ENCODE measurements around the gene NFX1. TPM values are rescaled to one million over a fixed set of nuclear protein-coding genes. Genes with fewer than 3 reads are reported as not detected.

NFX1 gene
- total and polyA plus RNA-seq, 9 donors = 18.5 to 44.5 (median 34.3) TPM

GRCh38 chr9:33366979-33367480 lies 76.7 kb downstream of the NFX1 start:
- Histone ChIP-seq H3K27me3 (no peaks in the 10 kb centered on the region), H3K27ac (no peak overlapping the region), H3K4me3 (no peak overlapping the region), H3K4me1 (ENCODE audit: insufficient read depth) (no peaks in the 10 kb centered on the region), H3K9me3 (no peaks in the 10 kb centered on the region), H3K36me3 (no peaks in the 10 kb centered on the region)
- TF ChIP-seq POLR2A (IDR thresholded peaks at IDR 0.05) = no peak
- intact Hi-C loops (cut with DNase I) = no loop called here
- 77 to 95% (median 89%) methylated on average over 2 of the region's 2 CpGs for WGBS, 3 donors
- no peak for DNase-seq

- no peak for TF ChIP-seq EP300 (IDR thresholded peaks at IDR 0.05)
- TF ChIP-seq CTCF (IDR thresholded peaks at IDR 0.05) = no peak
- no peak for TF ChIP-seq POLR2A (IDR thresholded peaks at IDR 0.05)
- DNase-seq = no peak
- Histone ChIP-seq H3K27ac (no peak overlapping the region), H3K36me3 (no peaks in the 10 kb centered on the region), H3K4me3 (no peak overlapping the region), H3K27me3 (no peaks in the 10 kb centered on the region), H3K4me1 (ENCODE audit: insufficient read depth) (peaks cover 12% of the 10 kb centered on the region), H3K9me3 (no peaks in the 10 kb centered on the region)
- WGBS, 3 donors = 73 to 82% (median 77%) methylated on average over 4 of the region's 4 CpGs
- intact Hi-C loops (cut with DNase I) = loop anchor here in 3 of 4 donors (2.0 to 10.0 kb wide), 4 partner anchors 44 to 94 kb away; no protein-coding TSS in a partner anchor
Observed at GRCh38 chr9:33372900-33373299, 82.6 kb downstream of the NFX1 start.

- Histone ChIP-seq H3K36me3 (no peaks in the 10 kb centered on the region), H3K4me3 (no peak overlapping the region), H3K27me3 (no peaks in the 10 kb centered on the region), H3K27ac (no peak overlapping the region), H3K4me1 (ENCODE audit: insufficient read depth) (peaks cover 12% of the 10 kb centered on the region), H3K9me3 (no peaks in the 10 kb centered on the region)
- 84 to 89% (median 87%) methylated on average over 9 of the region's 9 CpGs for WGBS, 3 donors
- intact Hi-C loops (cut with DNase I) = loop anchor here in 3 of 4 donors (2.0 to 10.0 kb wide), 4 partner anchors 43 to 93 kb away; no protein-coding TSS in a partner anchor
- TF ChIP-seq CTCF (IDR thresholded peaks at IDR 0.05) (no peak), POLR2A (IDR thresholded peaks at IDR 0.05) (no peak), EP300 (IDR thresholded peaks at IDR 0.05) (no peak)
- no peak for DNase-seq
Observed at GRCh38 chr9:33374190-33374589, 83.9 kb downstream of the NFX1 start.

GRCh38 chr9:33374634-33375237 lies 84.4 kb downstream of the NFX1 start:
- WGBS, 3 donors = 34 to 47% (median 40%) methylated on average over 6 of the region's 6 CpGs
- intact Hi-C loops (cut with DNase I) = loop anchor here in 3 of 4 donors (2.0 to 10.0 kb wide), 4 partner anchors 43 to 93 kb away; no protein-coding TSS in a partner anchor
- H3K4me3 ChIP-seq = no peak overlapping the region
- H3K4me1 ChIP-seq (ENCODE audit: insufficient read depth) = peaks cover 12% of the 10 kb centered on the region
- TF ChIP-seq CTCF (IDR thresholded peaks at IDR 0.05) (peak; percentile 74 to 92 (median 84)), EP300 (IDR thresholded peaks at IDR 0.05) (no peak)
- H3K36me3 ChIP-seq = no peaks in the 10 kb centered on the region
- peak; percentile 73 to 87 (median 75) for DNase-seq
- no peaks in the 10 kb centered on the region for H3K27me3 ChIP-seq
- H3K27ac ChIP-seq = no peak overlapping the region
- no peaks in the 10 kb centered on the region for H3K9me3 ChIP-seq

GRCh38 chr9:33375238-33375840 lies 85.0 kb downstream of the NFX1 start:
- WGBS, 3 donors = 58 to 66% (median 63%) methylated on average over 15 of the region's 15 CpGs
- peak overlapping the region in 1 of 2 donors; percentile 61 for H3K27ac ChIP-seq
- H3K9me3 ChIP-seq = no peaks in the 10 kb centered on the region
- no peaks in the 10 kb centered on the region for H3K27me3 ChIP-seq
- no peak for DNase-seq
- peaks cover 12% of the 10 kb centered on the region for H3K4me1 ChIP-seq (ENCODE audit: insufficient read depth)
- TF ChIP-seq CTCF (IDR thresholded peaks at IDR 0.05) (no peak), EP300 (IDR thresholded peaks at IDR 0.05) (no peak), POLR2A (IDR thresholded peaks at IDR 0.05) (no peak)
- no peaks in the 10 kb centered on the region for H3K36me3 ChIP-seq
- intact Hi-C loops (cut with DNase I) = loop anchor here in 2 of 4 donors (2.0 to 10.0 kb wide), 2 partner anchors 89 to 91 kb away; no protein-coding TSS in a partner anchor
- no peak overlapping the region for H3K4me3 ChIP-seq
